ENCODE results near the gene CTNND2.

CTNND2 gene

DNA sequence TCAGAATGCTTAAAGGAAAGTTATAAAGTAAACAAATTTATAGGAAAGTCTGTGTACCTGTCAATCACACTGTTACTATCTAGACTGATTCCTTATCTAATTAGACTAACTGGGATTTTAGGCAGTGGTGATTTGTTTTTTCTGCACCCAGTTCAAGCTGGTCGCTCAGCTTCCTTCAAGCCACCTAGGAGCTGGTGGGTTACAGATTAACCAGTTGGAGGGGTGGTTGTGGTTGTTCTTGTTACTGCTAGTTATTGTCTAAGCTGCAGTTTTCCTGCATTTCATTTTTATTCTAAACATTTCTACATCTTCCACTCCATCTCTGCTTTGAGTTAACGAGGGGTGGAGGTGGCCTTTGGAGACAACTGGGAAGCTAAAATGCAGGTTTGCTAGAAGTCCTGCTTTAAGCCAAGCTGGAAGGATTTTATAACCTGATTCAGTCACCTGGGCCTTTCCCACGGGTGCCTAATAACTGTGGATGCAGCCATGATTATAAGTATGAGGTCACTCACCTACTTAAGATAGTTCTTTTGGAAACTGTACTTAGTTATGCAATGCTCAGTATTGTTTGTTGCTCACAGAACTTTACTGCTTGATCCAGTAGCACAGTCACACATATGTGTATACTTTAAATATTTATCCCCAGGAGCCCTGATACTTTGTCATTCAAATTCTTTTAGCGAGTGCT, 839.3 kb downstream of the CTNND2 start:
- Histone ChIP-seq H3K36me3 (ENCODE audit: control insufficient read depth, insufficient read depth, low read length) (no peaks in the 10 kb centered on the region), H3K4me3 (ENCODE audit: low read length) (no peak overlapping the region), H3K27me3 (ENCODE audit: control insufficient read depth, insufficient read depth, low read length) (no peaks in the 10 kb centered on the region), H3K27ac (ENCODE audit: low read length) (no peak overlapping the region), H3K9me3 (ENCODE audit: control insufficient read depth, insufficient read depth, low read length) (no peaks in the 10 kb centered on the region), H3K4me1 (ENCODE audit: control insufficient read depth, insufficient read depth, low read length) (no peaks in the 10 kb centered on the region)
- DNase-seq (ENCODE audit: low read depth, low spot score) = no peak
- no CpG with 5 or more reads among the region's 4 CpGs for WGBS (ENCODE audit: insufficient coverage, insufficient read length)

DNA sequence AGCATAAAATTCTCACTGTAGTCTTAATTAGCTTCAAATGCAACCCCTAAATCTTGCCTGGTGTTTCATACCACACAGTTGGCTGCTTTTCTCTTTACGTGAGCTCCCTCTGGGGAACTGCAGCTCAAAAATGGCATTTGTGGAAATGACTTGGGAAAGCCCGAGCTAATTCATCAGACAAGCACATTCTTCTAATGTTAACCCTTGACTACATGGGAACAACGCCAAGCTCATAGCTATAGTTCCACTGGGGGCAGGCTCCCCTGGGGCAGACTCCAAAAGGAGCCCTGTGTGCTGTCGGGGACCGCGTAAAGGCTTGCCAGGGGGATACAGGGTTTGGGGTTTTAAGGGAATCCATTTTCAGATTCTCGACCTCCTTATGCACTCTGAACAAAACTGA, 841.8 kb downstream of the CTNND2 start:
- Histone ChIP-seq H3K27ac (ENCODE audit: low read length) (no peak overlapping the region), H3K27me3 (ENCODE audit: control insufficient read depth, insufficient read depth, low read length) (no peaks in the 10 kb centered on the region), H3K9me3 (ENCODE audit: control insufficient read depth, insufficient read depth, low read length) (no peaks in the 10 kb centered on the region), H3K36me3 (ENCODE audit: control insufficient read depth, insufficient read depth, low read length) (no peaks in the 10 kb centered on the region), H3K4me1 (ENCODE audit: control insufficient read depth, insufficient read depth, low read length) (no peaks in the 10 kb centered on the region), H3K4me3 (ENCODE audit: low read length) (no peak overlapping the region)
- WGBS (ENCODE audit: insufficient coverage, insufficient read length) = no CpG with 5 or more reads among the region's 7 CpGs
- DNase-seq (ENCODE audit: low read depth, low spot score) = no peak

DNA sequence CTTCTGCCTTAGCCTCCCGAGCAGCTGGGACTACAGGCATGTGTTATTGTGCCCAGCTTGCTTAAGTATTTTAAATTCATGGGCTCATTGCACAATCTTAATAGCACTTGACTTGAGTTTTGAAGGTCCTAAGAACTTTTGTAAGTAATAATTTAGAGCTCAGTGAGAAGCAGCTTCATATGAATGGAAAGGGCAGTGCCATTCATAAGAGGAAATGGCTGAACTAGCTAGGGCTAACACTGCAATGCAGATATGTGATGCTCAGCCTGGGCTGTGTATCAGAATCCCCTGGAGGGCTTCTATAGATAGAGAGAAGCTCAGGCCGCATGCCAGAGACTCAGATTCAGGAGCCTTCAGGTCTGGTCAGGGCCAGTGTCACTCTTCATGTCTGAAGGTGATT, 847.7 kb downstream of the CTNND2 start:
- Histone ChIP-seq H3K36me3 (ENCODE audit: control insufficient read depth, insufficient read depth, low read length) (no peaks in the 10 kb centered on the region), H3K4me3 (ENCODE audit: low read length) (no peak overlapping the region), H3K4me1 (ENCODE audit: control insufficient read depth, insufficient read depth, low read length) (no peaks in the 10 kb centered on the region), H3K27me3 (ENCODE audit: control insufficient read depth, insufficient read depth, low read length) (no peaks in the 10 kb centered on the region), H3K27ac (ENCODE audit: low read length) (no peak overlapping the region), H3K9me3 (ENCODE audit: control insufficient read depth, insufficient read depth, low read length) (no peaks in the 10 kb centered on the region)
- no CpG with 5 or more reads among the region's 2 CpGs for WGBS (ENCODE audit: insufficient coverage, insufficient read length)
- DNase-seq (ENCODE audit: low read depth, low spot score) = no peak

DNA sequence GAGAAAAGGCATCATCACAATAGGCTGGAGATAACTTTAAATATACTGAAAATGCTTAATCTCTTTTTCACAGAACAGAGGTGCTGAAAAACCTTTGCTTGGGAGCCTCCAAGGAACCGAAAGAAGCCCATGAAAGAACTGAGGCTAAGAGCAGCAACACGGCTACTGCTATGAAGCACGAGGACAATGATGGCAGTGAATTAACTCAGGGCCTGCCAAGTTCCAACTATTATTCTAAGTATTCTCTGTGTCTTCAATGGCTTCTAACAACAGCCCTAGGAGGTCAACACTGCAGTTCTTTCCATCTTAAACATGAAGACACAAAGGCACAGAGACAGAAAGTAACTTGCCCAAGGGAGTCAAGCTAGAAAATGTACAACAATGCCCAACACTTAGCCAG, 850.2 kb downstream of the CTNND2 start:
- Histone ChIP-seq H3K4me3 (ENCODE audit: low read length) (no peak overlapping the region), H3K9me3 (ENCODE audit: control insufficient read depth, insufficient read depth, low read length) (no peaks in the 10 kb centered on the region), H3K27ac (ENCODE audit: low read length) (no peak overlapping the region), H3K36me3 (ENCODE audit: control insufficient read depth, insufficient read depth, low read length) (no peaks in the 10 kb centered on the region), H3K4me1 (ENCODE audit: control insufficient read depth, insufficient read depth, low read length) (no peaks in the 10 kb centered on the region), H3K27me3 (ENCODE audit: control insufficient read depth, insufficient read depth, low read length) (no peaks in the 10 kb centered on the region)
- no peak for DNase-seq (ENCODE audit: low read depth, low spot score)
- WGBS (ENCODE audit: insufficient coverage, insufficient read length) = no CpG with 5 or more reads among the region's 3 CpGs

DNA sequence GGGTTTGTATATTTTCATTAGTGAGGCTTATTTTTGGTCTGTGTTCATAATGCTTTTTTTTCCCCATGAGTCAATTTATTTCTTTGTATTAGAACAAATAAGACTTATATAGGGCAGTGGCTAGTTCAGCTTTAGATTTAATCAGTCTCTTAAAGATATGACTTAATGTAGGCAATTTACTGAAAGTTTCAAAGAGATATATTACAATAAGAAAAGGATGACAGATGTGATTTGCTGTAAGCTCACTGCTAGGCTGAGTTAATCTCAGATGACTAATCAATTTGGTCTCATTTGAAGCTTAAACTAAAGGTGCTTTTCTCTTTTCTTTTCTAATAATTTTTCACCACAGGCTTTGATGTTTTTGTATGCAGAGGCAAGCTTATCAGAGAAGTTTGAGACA, 851.4 kb downstream of the CTNND2 start:
- H3K4me3 ChIP-seq (ENCODE audit: low read length) = no peak overlapping the region
- H3K36me3 ChIP-seq (ENCODE audit: control insufficient read depth, insufficient read depth, low read length) = no peaks in the 10 kb centered on the region
- H3K9me3 ChIP-seq (ENCODE audit: control insufficient read depth, insufficient read depth, low read length) = no peaks in the 10 kb centered on the region
- DNase-seq (ENCODE audit: low read depth, low spot score) = no peak
- no peaks in the 10 kb centered on the region for H3K27me3 ChIP-seq (ENCODE audit: control insufficient read depth, insufficient read depth, low read length)
- H3K27ac ChIP-seq (ENCODE audit: low read length) = no peak overlapping the region
- no peaks in the 10 kb centered on the region for H3K4me1 ChIP-seq (ENCODE audit: control insufficient read depth, insufficient read depth, low read length)

DNA sequence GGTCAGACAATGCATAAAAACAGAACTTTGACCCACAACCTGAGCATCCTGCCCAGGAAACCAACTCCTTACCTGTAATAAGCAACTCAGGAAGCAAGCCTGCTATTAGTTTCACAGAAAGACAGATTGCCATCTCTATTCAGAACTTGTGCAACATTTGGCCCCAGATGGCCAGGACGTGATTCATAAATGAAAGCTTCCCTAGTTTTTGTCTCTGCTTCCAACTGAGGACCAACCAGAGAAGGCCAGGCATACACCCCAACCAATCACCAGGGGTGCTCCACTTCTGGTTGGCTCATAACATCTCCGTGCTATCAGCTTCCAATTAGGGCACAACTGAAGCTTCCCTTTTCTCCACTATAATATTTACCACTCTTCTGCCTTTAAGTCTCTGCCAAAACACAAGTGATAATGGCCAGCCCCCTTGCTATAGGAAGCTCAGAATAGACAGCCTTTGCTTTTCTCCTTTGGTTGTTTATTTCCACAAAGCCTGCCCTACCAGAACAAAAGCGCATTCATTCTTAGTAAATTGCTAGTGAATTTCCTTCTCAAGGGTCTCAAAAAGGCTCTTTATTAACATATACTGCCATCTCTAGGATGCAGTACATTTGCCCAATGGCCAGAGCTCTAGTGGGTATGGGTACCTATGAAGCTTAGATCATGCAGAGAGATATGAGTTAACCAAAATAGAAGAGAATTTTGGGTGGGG, 853.5 kb downstream of the CTNND2 start:
- Histone ChIP-seq H3K9me3 (ENCODE audit: control insufficient read depth, insufficient read depth, low read length) (no peaks in the 10 kb centered on the region), H3K27ac (ENCODE audit: low read length) (no peak overlapping the region), H3K4me3 (ENCODE audit: low read length) (no peak overlapping the region), H3K27me3 (ENCODE audit: control insufficient read depth, insufficient read depth, low read length) (no peaks in the 10 kb centered on the region), H3K4me1 (ENCODE audit: control insufficient read depth, insufficient read depth, low read length) (no peaks in the 10 kb centered on the region), H3K36me3 (ENCODE audit: control insufficient read depth, insufficient read depth, low read length) (no peaks in the 10 kb centered on the region)
- WGBS (ENCODE audit: insufficient coverage, insufficient read length) = no CpG with 5 or more reads among the region's 3 CpGs
- no peak for DNase-seq (ENCODE audit: low read depth, low spot score)

DNA sequence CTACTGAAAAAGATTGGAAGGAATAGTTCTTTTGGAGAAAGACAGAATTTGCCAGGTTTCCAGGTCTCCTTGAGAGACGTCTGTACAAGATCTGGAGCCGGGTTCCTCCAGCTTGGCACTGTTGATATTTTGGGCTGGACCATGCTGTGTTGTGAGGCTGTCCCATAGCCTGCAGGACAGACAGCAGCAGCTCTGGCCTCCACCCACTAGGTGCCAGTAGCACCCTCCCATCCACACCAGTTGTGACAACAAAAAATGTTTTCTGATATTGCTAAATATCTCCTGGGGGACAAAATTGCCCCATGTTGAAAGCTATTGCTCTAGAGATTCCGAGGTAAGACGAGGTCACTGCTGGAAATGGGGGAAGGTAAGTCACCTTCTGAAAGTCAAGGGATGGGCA, 855.5 kb downstream of the CTNND2 start:
- H3K27ac ChIP-seq (ENCODE audit: low read length) = no peak overlapping the region
- H3K27me3 ChIP-seq (ENCODE audit: control insufficient read depth, insufficient read depth, low read length) = no peaks in the 10 kb centered on the region
- H3K4me1 ChIP-seq (ENCODE audit: control insufficient read depth, insufficient read depth, low read length) = no peaks in the 10 kb centered on the region
- no peak overlapping the region for H3K4me3 ChIP-seq (ENCODE audit: low read length)
- H3K9me3 ChIP-seq (ENCODE audit: control insufficient read depth, insufficient read depth, low read length) = no peaks in the 10 kb centered on the region
- H3K36me3 ChIP-seq (ENCODE audit: control insufficient read depth, insufficient read depth, low read length) = no peaks in the 10 kb centered on the region
- no peak for DNase-seq (ENCODE audit: low read depth, low spot score)
- WGBS (ENCODE audit: insufficient coverage, insufficient read length) = no CpG with 5 or more reads among the region's 4 CpGs

DNA sequence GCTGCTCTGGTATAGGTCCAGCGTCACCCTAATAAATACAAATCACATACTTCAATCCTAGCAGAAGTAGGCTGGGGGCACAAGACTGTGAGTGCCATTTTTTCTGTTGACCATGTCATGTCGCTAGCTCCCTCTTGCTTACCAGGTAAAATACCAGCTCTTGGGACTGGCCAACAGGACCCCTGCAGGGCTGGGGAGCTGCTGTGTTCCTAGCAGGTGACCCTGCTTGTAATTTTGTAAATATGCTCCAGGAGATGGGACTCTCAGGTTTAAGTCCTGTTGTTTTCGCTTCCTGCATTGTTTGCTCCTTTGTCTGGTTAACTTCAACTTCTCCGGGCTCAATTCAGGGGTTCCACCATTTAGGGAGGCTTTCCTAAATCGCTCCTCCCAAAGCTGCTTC, 856.6 kb downstream of the CTNND2 start:
- Histone ChIP-seq H3K36me3 (ENCODE audit: control insufficient read depth, insufficient read depth, low read length) (no peaks in the 10 kb centered on the region), H3K27ac (ENCODE audit: low read length) (no peak overlapping the region), H3K9me3 (ENCODE audit: control insufficient read depth, insufficient read depth, low read length) (no peaks in the 10 kb centered on the region), H3K27me3 (ENCODE audit: control insufficient read depth, insufficient read depth, low read length) (no peaks in the 10 kb centered on the region), H3K4me1 (ENCODE audit: control insufficient read depth, insufficient read depth, low read length) (no peaks in the 10 kb centered on the region), H3K4me3 (ENCODE audit: low read length) (no peak overlapping the region)
- no peak for DNase-seq (ENCODE audit: low read depth, low spot score)
- no CpG with 5 or more reads among the region's 5 CpGs for WGBS (ENCODE audit: insufficient coverage, insufficient read length)

DNA sequence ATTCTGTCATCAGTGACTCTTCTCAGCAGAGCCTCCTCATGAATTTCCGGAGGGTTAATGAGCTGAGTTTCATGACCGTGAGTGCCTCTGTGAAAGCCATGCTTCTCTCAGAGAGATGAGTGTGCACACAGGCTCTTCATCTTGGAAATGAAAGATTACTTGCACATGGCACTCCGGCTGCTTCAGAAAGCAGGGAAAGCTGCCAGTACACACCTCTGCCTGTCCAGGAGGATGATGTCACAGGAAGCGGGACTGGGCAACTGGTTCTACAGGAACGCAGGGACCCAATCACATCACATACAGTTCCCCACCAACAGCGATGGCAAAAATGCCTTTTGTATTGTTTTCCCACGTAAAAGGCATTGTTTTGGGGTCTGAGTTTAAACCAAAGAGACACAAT, 857.2 kb downstream of the CTNND2 start:
- WGBS (ENCODE audit: insufficient coverage, insufficient read length) = no CpG with 5 or more reads among the region's 7 CpGs
- Histone ChIP-seq H3K36me3 (ENCODE audit: control insufficient read depth, insufficient read depth, low read length) (no peaks in the 10 kb centered on the region), H3K27ac (ENCODE audit: low read length) (no peak overlapping the region), H3K9me3 (ENCODE audit: control insufficient read depth, insufficient read depth, low read length) (no peaks in the 10 kb centered on the region), H3K27me3 (ENCODE audit: control insufficient read depth, insufficient read depth, low read length) (no peaks in the 10 kb centered on the region), H3K4me1 (ENCODE audit: control insufficient read depth, insufficient read depth, low read length) (no peaks in the 10 kb centered on the region), H3K4me3 (ENCODE audit: low read length) (no peak overlapping the region)
- DNase-seq (ENCODE audit: low read depth, low spot score) = no peak

DNA sequence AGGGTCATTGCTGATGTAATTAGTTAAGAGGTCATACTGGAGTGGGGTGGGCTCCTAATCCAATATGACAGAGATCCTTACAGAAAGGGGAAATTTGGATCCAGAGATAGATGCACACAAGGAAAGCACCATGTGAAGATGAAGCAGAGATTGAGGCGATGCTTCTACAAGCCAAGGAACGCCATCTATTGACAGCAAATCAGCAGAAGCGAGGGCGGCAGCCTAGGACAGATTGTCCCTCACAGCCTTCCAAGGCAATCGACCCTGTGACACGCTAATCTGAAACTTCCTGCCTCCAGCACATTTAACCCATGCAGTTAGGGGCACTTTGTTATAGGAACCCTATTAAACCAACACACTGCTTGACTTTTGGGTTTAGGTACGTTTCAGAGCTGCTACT, 858.1 kb downstream of the CTNND2 start:
- no peaks in the 10 kb centered on the region for H3K27me3 ChIP-seq (ENCODE audit: control insufficient read depth, insufficient read depth, low read length)
- H3K9me3 ChIP-seq (ENCODE audit: control insufficient read depth, insufficient read depth, low read length) = no peaks in the 10 kb centered on the region
- no peak for DNase-seq (ENCODE audit: low read depth, low spot score)
- H3K4me3 ChIP-seq (ENCODE audit: low read length) = no peak overlapping the region
- no peak overlapping the region for H3K27ac ChIP-seq (ENCODE audit: low read length)
- WGBS (ENCODE audit: insufficient coverage, insufficient read length) = no CpG with 5 or more reads among the region's 7 CpGs
- no peaks in the 10 kb centered on the region for H3K36me3 ChIP-seq (ENCODE audit: control insufficient read depth, insufficient read depth, low read length)
- H3K4me1 ChIP-seq (ENCODE audit: control insufficient read depth, insufficient read depth, low read length) = no peaks in the 10 kb centered on the region

DNA sequence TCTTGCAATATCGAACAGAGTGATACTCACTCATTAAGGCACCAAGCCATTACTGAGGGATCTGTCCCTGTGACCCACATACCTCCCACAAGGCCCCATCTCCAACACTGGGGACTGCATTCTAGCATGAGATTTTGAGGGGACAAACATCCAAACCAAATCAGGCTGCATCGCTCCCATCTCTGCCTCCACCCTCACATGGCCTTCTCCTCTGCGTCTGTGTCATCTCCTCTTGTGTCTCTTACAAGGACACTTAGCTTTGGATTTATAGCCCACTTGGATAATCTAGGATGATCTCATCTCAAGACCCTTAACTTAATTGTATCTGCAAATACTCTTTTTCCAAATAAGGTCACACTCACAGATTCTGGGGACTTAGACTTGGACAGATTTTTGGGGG, 858.8 kb downstream of the CTNND2 start:
- Histone ChIP-seq H3K27me3 (ENCODE audit: control insufficient read depth, insufficient read depth, low read length) (no peaks in the 10 kb centered on the region), H3K9me3 (ENCODE audit: control insufficient read depth, insufficient read depth, low read length) (no peaks in the 10 kb centered on the region), H3K36me3 (ENCODE audit: control insufficient read depth, insufficient read depth, low read length) (no peaks in the 10 kb centered on the region), H3K4me1 (ENCODE audit: control insufficient read depth, insufficient read depth, low read length) (no peaks in the 10 kb centered on the region), H3K27ac (ENCODE audit: low read length) (no peak overlapping the region), H3K4me3 (ENCODE audit: low read length) (no peak overlapping the region)
- no peak for DNase-seq (ENCODE audit: low read depth, low spot score)
- WGBS (ENCODE audit: insufficient coverage, insufficient read length) = no CpG with 5 or more reads among the region's 3 CpGs
